K562 (cell line): ENCODE results near the gene STUM. TPM values are rescaled to one million over a fixed set of nuclear protein-coding genes. Genes with fewer than 3 reads are reported as not detected.

ENCODE experiments used
- ATAC-seq: fragments of 200-7000 bp; cut with Tn5 transposase; 3 replicates; pipeline ENCODE4 v1.9.1; 2020; ENCODE audit warnings: moderate library complexity
- Bru-seq: library from RNA; stranded (reverse); fragments of 400-500 nt; gene quantifications from one replicate; lab custom pipeline; 2021; lab: Mats Ljungman, UMichigan
- BruChase-seq, 2 experiments: library from RNA; stranded (reverse); fragments of 400-500 nt; gene quantifications; one replicate each; lab custom pipeline; 2021; lab: Mats Ljungman, UMichigan
- BruUV-seq: library from RNA; stranded (reverse); fragments of 400-500 nt; replicated peaks from 2 replicates; lab custom pipeline; 2021; lab: Mats Ljungman, UMichigan
- CTCF ChIA-PET: fragments of 300-600 bp; formaldehyde crosslinking; extraction: SDS; loops from one replicate; lab custom pipeline; 2021; ENCODE audit warnings: low intra/inter-chr PET ratio; lab: Yijun Ruan, JAX
- POLR2A ChIA-PET: fragments of 300-600, 350-650 bp; sonication (Branson Sonifier 250); formaldehyde crosslinking; extraction: SDS; loops from one replicate; lab custom pipeline; 2021; ENCODE audit warnings: antibody characterized with exemption, inconsistent platforms; lab: Yijun Ruan, JAX
- DNase-seq, 4 experiments: peaks; one replicate each; pipeline versions ENCODE4 v3.0.0 to v3.0.0-alpha.2; 2011 to 2018; ENCODE audit warnings: low spot score in 3 of 4, mixed read lengths in 3 of 4; ENCODE audit errors: extremely low read depth in 1 of 4
- FAIRE-seq: peaks from 2 replicates; lab custom pipeline; 2011; peaks lifted over from hg19 to GRCh38; lab: Jason Lieb, UNC
- H2AFZ ChIP-seq: 2 replicates; pipeline ENCODE4 v1.6.0; 2011; ENCODE audit warnings: low read depth, low read length, control low read depth, inconsistent platforms
- H3K27ac ChIP-seq: fragments of 200-600 bp; 3 replicates; pipeline ENCODE4 v1.8.0; 2011; ENCODE audit warnings: low read depth, mild to moderate bottlenecking, control low read depth, inconsistent platforms, low read length, moderate library complexity, mixed read lengths; ENCODE audit errors: extremely low read depth
- H3K27me3 ChIP-seq, 2 experiments: fragments of 300-600 bp in 1 of 2; 2 replicates in 1 of 2; 3 replicates in 1 of 2; pipeline versions ENCODE4 v1.6.0 to v1.8.0; 2011; ENCODE audit warnings: inconsistent platforms in 2 of 2, low read length in 2 of 2, mild to moderate bottlenecking in 1 of 2, mixed read lengths in 1 of 2, moderate library complexity in 1 of 2; ENCODE audit not compliant: control insufficient read depth in 2 of 2, insufficient read depth in 2 of 2
- H3K36me3 ChIP-seq: fragments of 300-600 bp; 3 replicates; pipeline ENCODE4 v1.8.0; 2011; ENCODE audit warnings: mild to moderate bottlenecking, low read length, inconsistent platforms; ENCODE audit not compliant: control insufficient read depth, insufficient read depth
- H3K4me1 ChIP-seq, 2 experiments: fragments of 200-600 bp in 1 of 2; replicated peaks in 1 of 2; 2 replicates in 1 of 2; 3 replicates in 1 of 2; pipeline versions ENCODE4 v1.5.1 to v1.8.0; 2011; ENCODE audit warnings: inconsistent platforms in 2 of 2, low read length in 2 of 2, mild to moderate bottlenecking in 1 of 2, mixed read lengths in 1 of 2, moderate library complexity in 1 of 2; ENCODE audit not compliant: control insufficient read depth in 2 of 2, insufficient read depth in 2 of 2
- H3K4me2 ChIP-seq: 2 replicates; pipeline ENCODE4 v1.6.1; 2011; ENCODE audit warnings: low read length, control low read depth, inconsistent platforms, mixed read lengths; ENCODE audit not compliant: insufficient read depth
- H3K4me3 ChIP-seq: fragments of 200-600 bp; sonication (generic), shearing (Covaris generic); 2 replicates; pipeline ENCODE4 v1.5.1; 2016; ENCODE audit warnings: control low read depth, inconsistent platforms
- H3K79me2 ChIP-seq: fragments of 200-600 bp; 3 replicates; pipeline ENCODE4 v1.8.0; 2011; ENCODE audit warnings: low read length, inconsistent platforms; ENCODE audit not compliant: control insufficient read depth, insufficient read depth
- H3K9ac ChIP-seq, 2 experiments: 2 replicates each; pipeline versions ENCODE4 v1.6.0 to v1.6.1; 2011; ENCODE audit warnings: low read depth in 2 of 2, low read length in 2 of 2, control low read depth in 1 of 2, inconsistent platforms in 1 of 2, mild to moderate bottlenecking in 1 of 2, mixed read lengths in 1 of 2; ENCODE audit not compliant: insufficient read depth in 1 of 2
- H3K9me1 ChIP-seq: one replicate; pipeline ENCODE4 v1.6.0; 2011; ENCODE audit warnings: inconsistent platforms, mild to moderate bottlenecking, low read length, moderate library complexity; ENCODE audit not compliant: control insufficient read depth, insufficient read depth
- H3K9me3 ChIP-seq: replicated peaks from 2 replicates; pipeline ENCODE4 v1.5.1; 2011; ENCODE audit warnings: low read depth, low read length, inconsistent platforms; ENCODE audit not compliant: control insufficient read depth, insufficient read depth
- H4K20me1 ChIP-seq: replicated peaks from 2 replicates; pipeline ENCODE4 v1.6.1; 2011; ENCODE audit warnings: low read length, inconsistent platforms, mixed read lengths; ENCODE audit not compliant: control insufficient read depth, insufficient read depth
- CTCF ChIP-seq, 3 experiments: IDR thresholded peaks in 2 of 3; conservative IDR thresholded peaks in 1 of 3; 2 replicates each; pipeline ENCODE4 v1.5.1; 2011 to 2012; ENCODE audit warnings: low read length in 3 of 3, mild to moderate bottlenecking in 3 of 3, control low read depth in 2 of 3, improper control_type of control experiment in 1 of 3, inconsistent platforms in 1 of 3, low read depth in 1 of 3, mixed read lengths in 1 of 3, moderate library complexity in 1 of 3; ENCODE audit not compliant: insufficient read depth in 2 of 3
- CUX1 ChIP-seq: fragments of 200-800 bp; sonication (Bioruptor generic); IDR thresholded peaks from 2 replicates; pipeline ENCODE4 v1.6.1; 2016; ENCODE audit warnings: missing genetic modification characterization, missing compliant biosample characterization
- DPF2 ChIP-seq: fragments of 450-650 bp; IDR thresholded peaks from 2 replicates; pipeline ENCODE4 v1.6.1; 2016
- HMGN3 ChIP-seq: IDR thresholded peaks from 2 replicates; pipeline ENCODE4 v1.6.1; 2011; ENCODE audit warnings: borderline replicate concordance, low read depth, mild to moderate bottlenecking, mixed read lengths, low read length; ENCODE audit not compliant: insufficient read length; ENCODE audit errors: extremely low read depth
- PCBP2 ChIP-seq: fragments of 200-400 bp; formaldehyde crosslinking; IDR thresholded peaks from 2 replicates; pipeline ENCODE4 v1.6.1; 2018; ENCODE audit warnings: low read length, low read depth, mild to moderate bottlenecking, moderate library complexity; ENCODE audit not compliant: poor library complexity, severe bottlenecking
- RAD21 ChIP-seq, 2 experiments: fragments of 250-450 bp in 1 of 2; fragments of 450-650 bp in 1 of 2; sonication (Bioruptor Pico) in 1 of 2; formaldehyde crosslinking in 1 of 2; IDR thresholded peaks in 1 of 2; conservative IDR thresholded peaks in 1 of 2; 2 replicates each; pipeline versions ENCODE4 v1.4.0 to v1.8.0; 2020 to 2022; ENCODE audit warnings: mild to moderate bottlenecking in 2 of 2, moderate library complexity in 1 of 2
- SMC3 ChIP-seq: conservative IDR thresholded peaks from 2 replicates; pipeline ENCODE4 v1.6.1; 2011; ENCODE audit warnings: low read depth, low read length, improper control_type of control experiment; ENCODE audit not compliant: insufficient read depth
- ZNF146 ChIP-seq: IDR thresholded peaks from one replicate; pipeline ENCODE4 v1.6.1; 2018; ENCODE audit warnings: missing compliant biosample characterization; ENCODE audit not compliant: unreplicated experiment
- WGBS: fragments of 100-300 bp; shearing (Covaris generic); methylation state at CpG from one replicate; pipeline ENCODE4 v1.1.6; 2016; ENCODE audit warnings: low coverage, mixed read lengths; ENCODE audit not compliant: insufficient coverage; ENCODE audit errors: missing lambda C conversion rate; 5-methylcytosine and 5-hydroxymethylcytosine counted together
- in situ Hi-C: fragments of 300-500 bp; cut with MboI; formaldehyde crosslinking; loops from 4 replicates; pipeline ENCODE4 v1.15.0; 2018; ENCODE audit warnings: inconsistent platforms, mixed read lengths
- intact Hi-C: fragments of 100-400 bp; cut with micrococcal nuclease; formaldehyde crosslinking; loops from 2 replicates; pipeline ENCODE4 v1.14.2; 2022
- long read RNA-seq, 3 experiments: library from polyadenylated mRNA in 2 of 3; library from RNA in 1 of 3; unstranded in 2 of 3; stranded (forward) in 1 of 3; transcript quantifications; one replicate each; pipeline ENCODE4 v2.0.0, GENCODE V29; 2019 to 2022
- polyA minus RNA-seq, 3 experiments: library from RNA; depleted of rRNA, polyadenylated mRNA; stranded (reverse); fragments of >200 nt; gene quantifications; 2 replicates each; pipeline ENCODE4 v1.2.3, GENCODE V29; 2011
- polyA plus RNA-seq, 8 experiments: library from polyadenylated mRNA; depleted of rRNA in 4 of 8; stranded (reverse) in 5 of 8; unstranded in 3 of 8; fragments of >200 nt; fragmentation: Nextera tagmentation in 2 of 8; fragmentation: Illumina TruSeq in 1 of 8; extraction: Ambion mirVana in 2 of 8; extraction: Trizol in 1 of 8; gene quantifications; 2 replicates each; pipeline versions ENCODE4 v1.2.1 to v1.2.3, GENCODE V29; 2011 to 2014; ENCODE audit warnings: inconsistent platforms in 1 of 8, missing spikeins in 1 of 8
- total RNA-seq, 7 experiments: library from RNA; depleted of rRNA in 6 of 7; stranded (reverse); fragments of >200 nt in 6 of 7; fragmentation: Illumina TruSeq in 2 of 7; extraction: Trizol in 2 of 7; gene quantifications; 2 replicates each; pipeline versions ENCODE4 v1.2.1 to v1.2.3, GENCODE V29; 2011 to 2021; ENCODE audit warnings: low replicate concordance in 1 of 7

STUM gene
- not detected in 2 replicates for total RNA-seq (2011; cell fraction: chromatin; rRNA removed; ENCODE audit: low replicate concordance)
- total RNA-seq (2011; cell fraction: nucleolus; rRNA removed), result not detected in 2 replicates
- total RNA-seq (2011; cell fraction: nucleoplasm; rRNA removed), result not detected in 2 replicates
- total RNA-seq (2014; rRNA removed) (not detected in 2 replicates), total RNA-seq (2014; rRNA removed; fragmentation: Illumina TruSeq; extraction: Trizol) (not detected in 2 replicates), total RNA-seq (2015; rRNA removed; fragmentation: Illumina TruSeq; extraction: Trizol) (not detected in 2 replicates), total RNA-seq (2021) (not detected in 2 replicates), polyA plus RNA-seq (2011; rRNA removed) (not detected in 2 replicates), polyA plus RNA-seq (2014; fragmentation: Illumina TruSeq; extraction: Trizol) (not detected in 2 replicates), polyA plus RNA-seq (2014; fragmentation: Nextera tagmentation; extraction: Ambion mirVana) (not detected), polyA plus RNA-seq (2014; rRNA removed) (not detected in 2 replicates), polyA minus RNA-seq (2011; rRNA and poly(A)+ RNA removed) (not detected in 2 replicates), Bru-seq, nascent RNA (percentile 4 among the genes with signal in this experiment), BruChase-seq, experiment 1, labeled RNA remaining after a 2-hour chase (percentile 3 among the genes with signal in this experiment), BruChase-seq, experiment 2, labeled RNA remaining after a 6-hour chase (percentile 5 among the genes with signal in this experiment)
- polyA plus RNA-seq (2011; cell fraction: cytosol; rRNA removed), result not detected in 2 replicates
- not detected in 2 replicates for polyA plus RNA-seq (2011; cell fraction: nucleus; rRNA removed)
- polyA plus RNA-seq (2012), result not detected in 2 replicates
- not detected in 2 replicates for polyA minus RNA-seq (2011; cell fraction: cytosol; rRNA and poly(A)+ RNA removed)
- polyA minus RNA-seq (2011; cell fraction: nucleus; rRNA and poly(A)+ RNA removed), result not detected in 2 replicates
- long read RNA-seq, experiment 1, result 0 reads
- long read RNA-seq, experiment 2, result 0 reads
- long read RNA-seq, experiment 3, result 0 reads

- peaks cover 6 to 45% of the 10 kb centered on the region in 2 experiments; a peak in 4 of 5 replicates for H3K27me3 ChIP-seq
- H4K20me1 ChIP-seq, result no peaks in the 10 kb centered on the region
- ATAC-seq, result no peak
- in situ Hi-C loops (no loop called here), intact Hi-C loops (loop anchor here (5.0 kb wide), 1 partner anchor 279 kb away; no protein-coding TSS in a partner anchor)
- ChIA-PET CTCF (no interaction called here), POLR2A (interaction anchor here (1.4 kb wide), 1 partner anchor 12 kb away, joined by 5 read pairs; no protein-coding TSS in a partner anchor)
- H3K9me3 ChIP-seq, result no peaks in the 10 kb centered on the region
- no TSS peak for BruUV-seq
- no peak within 1 kb of the TSS for H3K9ac ChIP-seq
- FAIRE-seq, result no peak
- no peak for DNase-seq
- peaks cover 0 to 18% of the 10 kb centered on the region in 2 experiments; a peak in 3 of 5 replicates for H3K4me1 ChIP-seq
- no peaks in the 10 kb centered on the region for H3K79me2 ChIP-seq
- H3K4me3 ChIP-seq, result no peak within 1 kb of the TSS
- H2AFZ ChIP-seq, result peak within 1 kb of the TSS; percentile 41; the same call in 1 of the 2 replicates
- no peaks in the 10 kb centered on the region for H3K36me3 ChIP-seq
- 25% methylated on average over 23 of the region's 82 CpGs for WGBS
- H3K27ac ChIP-seq, result no peak within 1 kb of the TSS
- no peaks in the 10 kb centered on the region for H3K9me1 ChIP-seq
- H3K4me2 ChIP-seq, result no peak within 1 kb of the TSS; the same call in 1 of the 2 replicates
- TF ChIP-seq CTCF (IDR thresholded peaks at IDR 0.05 in 2 of 3, conservative IDR thresholded peaks at IDR 0.05 in 1 of 3; ENCODE audit: insufficient read depth in 2 of 3, low read depth in 1 of 3, low read length in 3 of 3) (no peak), CUX1 (CRISPR knock-in tag) (no peak), PCBP2 (no peak), HMGN3 (no peak), SMC3 (no peak), ZNF146 (CRISPR knock-in tag) (no peak), RAD21 (CRISPR knock-in tag; conservative IDR thresholded peaks at IDR 0.05 in 1 of 2, IDR thresholded peaks at IDR 0.05 in 1 of 2) (no peak), DPF2 (no peak)
Measured at GRCh38 chr1:226548256-226549093, at the start of gene STUM. Gene STUM, plus strand, starts transcription at chr1:226548764. Its CDS starts 141 bp downstream, at chr1:226548905.
